ENCODE results near the gene TTYH3.

- TF ChIP-seq FOSL1 (IDR thresholded peaks at IDR 0.05; ENCODE audit: insufficient read depth, low read depth, low read length) (no peak), YY1 (IDR thresholded peaks at IDR 0.05; ENCODE audit: low read depth, low read length) (no peak), PHF8 (conservative IDR thresholded peaks at IDR 0.05; ENCODE audit: low read depth, low read length) (no peak), CTCF (IDR thresholded peaks at IDR 0.05; ENCODE audit: control extremely low read depth in 1 of 3, insufficient read depth in 1 of 3, low read depth in 1 of 3, low read length in 3 of 3) (no peak), MAFK (IDR thresholded peaks at IDR 0.05; ENCODE audit: low read depth, low read length) (no peak), TBP (IDR thresholded peaks at IDR 0.05; ENCODE audit: low read depth, low read length) (no peak), CHD2 (IDR thresholded peaks at IDR 0.05; ENCODE audit: low read length) (no peak), GTF2F1 (IDR thresholded peaks at IDR 0.05; ENCODE audit: borderline replicate concordance, low read depth, low read length) (no peak), KDM1A (IDR thresholded peaks at IDR 0.05; ENCODE audit: borderline replicate concordance, low read length) (no peak), EZH2 (IDR thresholded peaks at IDR 0.05; ENCODE audit: low read depth, low read length, severe bottlenecking) (no peak), POLR2A (IDR thresholded peaks at IDR 0.05; ENCODE audit: control extremely low read depth in 1 of 2, low read depth in 2 of 2, low read length in 2 of 2) (no peak), SP4 (IDR thresholded peaks at IDR 0.05; ENCODE audit: low read length) (no peak), USF2 (IDR thresholded peaks at IDR 0.05; ENCODE audit: low read length) (no peak)
Measured at GRCh38 chr7:2675256-2675764, 43.5 kb downstream of the TTYH3 start.

All from H1 (cell line).